Left lung (tissue), 14 donors: ENCODE measurements around the gene GTPBP8. TPM values are rescaled to one million over a fixed set of nuclear protein-coding genes. Genes with fewer than 3 reads are reported as not detected.

Experiments used
- ATAC-seq: fragments of 200-7000 bp; cut with Tn5 transposase; one replicate; pipeline ENCODE4 v1.9.1; 2020; ENCODE audit warnings: moderate library complexity
- DNase-seq, 4 donors: peaks; one replicate each; pipeline ENCODE4 v3.0.0-alpha.2; 2013 to 2020
- H3K27ac ChIP-seq, 2 donors: fragments of 200-600 bp; sonication (generic) in 1 of 2; one replicate each; pipeline versions ENCODE4 v1.5.0 to v1.8.0; 2020 to 2021
- H3K27me3 ChIP-seq, 2 donors: fragments of 200-600 bp; sonication (generic) in 1 of 2; one replicate each; pipeline versions ENCODE4 v1.5.0 to v1.8.0; 2020 to 2021
- H3K36me3 ChIP-seq, 2 donors: fragments of 200-600 bp; sonication (generic) in 1 of 2; one replicate each; pipeline versions ENCODE4 v1.5.0 to v1.8.0; 2020 to 2021
- H3K4me1 ChIP-seq, 2 donors: fragments of 200-600 bp; one replicate each; pipeline ENCODE4 v1.8.0; 2021
- H3K4me3 ChIP-seq, 2 donors: fragments of 200-600 bp; sonication (generic) in 1 of 2; one replicate each; pipeline versions ENCODE4 v1.5.0 to v1.8.0; 2020 to 2021; ENCODE audit warnings: mild to moderate bottlenecking in 1 of 2
- H3K9me3 ChIP-seq, 2 donors: fragments of 200-600 bp; sonication (generic) in 1 of 2; one replicate each; pipeline versions ENCODE4 v1.5.0 to v1.8.0; 2020 to 2021
- CTCF ChIP-seq, 2 donors: fragments of 200-600 bp; sonication (generic) in 1 of 2; IDR thresholded peaks; one replicate each; pipeline versions ENCODE4 v1.5.0 to v1.8.0; 2021; ENCODE audit warnings: antibody characterized with exemption in 2 of 2
- intact Hi-C, 2 donors: fragments of 100-400 bp; cut with DNase I; formaldehyde crosslinking; loops; one replicate each; pipeline versions ENCODE4 v1.11.2 to v1.14.2; 2022
- long read RNA-seq, 12 donors: library from polyadenylated mRNA in 2 of 12; unstranded in 2 of 12; transcript quantifications; one replicate each; pipeline ENCODE4 v2.0.0 and lab custom pipeline, GENCODE V29; 2019 to 2026
- polyA plus RNA-seq, 6 donors: library from polyadenylated mRNA; unstranded; fragments of 120-200 nt; gene quantifications; one replicate each; pipeline ENCODE4 v1.2.1, GENCODE V29; 2013; ENCODE audit not compliant: insufficient read length in 6 of 6
- total RNA-seq, 2 donors: library from RNA; stranded (reverse); fragmentation: NEBNext Ultra II Directional; extraction: Animal tissue kit (Norgen Biotek cat#: 25700); gene quantifications; one replicate each; pipeline ENCODE4 v1.2.1, GENCODE V29; 2021
- donor health status: DM: no; HTN: yes; CAD: no.
- donor health status: DM: no; HTN: no; CAD: no.

The GTPBP8 gene
- total RNA-seq, result 10 to 100 TPM; 14.7 to 16.8 TPM
- 10 to 100 TPM; 19.8 to 24.3 (median 21.4) TPM for polyA plus RNA-seq
- long read RNA-seq, donor 1, transcript GTPBP8-203 (6 exons, 1,360 nt), result major isoform, 11 of 12 reads
- long read RNA-seq, donor 1, partial matches to known transcripts, result 0 of 12 reads
- long read RNA-seq, donor 1, other reads (novel, unspliced or antisense), result 0 of 12 reads
- long read RNA-seq, donor 2, transcript GTPBP8-203 (6 exons, 1,360 nt), result major isoform, 9 of 35 reads
- long read RNA-seq, donor 2, partial matches to known transcripts, result 17 of 35 reads
- long read RNA-seq, donor 2, other reads (novel, unspliced or antisense), result 6 of 35 reads
- long read RNA-seq, donor 3, transcript GTPBP8-203 (6 exons, 1,360 nt), result major isoform, 15 of 21 reads
- long read RNA-seq, donor 3, transcript GTPBP8-202 (5 exons, 1,787 nt), result minor isoform, 5 of 21 reads
- long read RNA-seq, donor 3, partial matches to known transcripts, result 0 of 21 reads
- long read RNA-seq, donor 3, other reads (novel, unspliced or antisense), result 0 of 21 reads
- long read RNA-seq, donor 4, transcript GTPBP8-203 (6 exons, 1,360 nt), result major isoform, 9 of 14 reads
- long read RNA-seq, donor 4, partial matches to known transcripts, result 2 of 14 reads
- long read RNA-seq, donor 4, other reads (novel, unspliced or antisense), result 1 of 14 reads
- long read RNA-seq, donor 5, transcript GTPBP8-203 (6 exons, 1,360 nt), result major isoform, 7 of 16 reads
- long read RNA-seq, donor 5, partial matches to known transcripts, result 6 of 16 reads
- long read RNA-seq, donor 5, other reads (novel, unspliced or antisense), result 0 of 16 reads
- long read RNA-seq, donor 6, transcript GTPBP8-203 (6 exons, 1,360 nt), result major isoform, 5 of 9 reads
- long read RNA-seq, donor 6, partial matches to known transcripts, result 0 of 9 reads
- long read RNA-seq, donor 6, other reads (novel, unspliced or antisense), result 0 of 9 reads
- long read RNA-seq, donor 7, partial matches to known transcripts, result 0 of 5 reads
- long read RNA-seq, donor 7, other reads (novel, unspliced or antisense), result 0 of 5 reads
- long read RNA-seq, donor 8, transcript GTPBP8-203 (6 exons, 1,360 nt), result major isoform, 8 of 9 reads
- long read RNA-seq, donor 8, partial matches to known transcripts, result 0 of 9 reads
- long read RNA-seq, donor 8, other reads (novel, unspliced or antisense), result 0 of 9 reads
- long read RNA-seq, donor 9, partial matches to known transcripts, result 0 of 1 reads
- long read RNA-seq, donor 9, other reads (novel, unspliced or antisense), result 0 of 1 reads
- long read RNA-seq, donor 10, transcript GTPBP8-203 (6 exons, 1,360 nt), result major isoform, 10 of 22 reads
- long read RNA-seq, donor 10, partial matches to known transcripts, result 8 of 22 reads
- long read RNA-seq, donor 10, other reads (novel, unspliced or antisense), result 2 of 22 reads
- long read RNA-seq, donor 11, transcript GTPBP8-203 (6 exons, 1,360 nt), result major isoform, 5 of 9 reads
- long read RNA-seq, donor 11, partial matches to known transcripts, result 0 of 9 reads
- long read RNA-seq, donor 11, other reads (novel, unspliced or antisense), result 0 of 9 reads
- long read RNA-seq, donor 12, transcript GTPBP8-203 (6 exons, 1,360 nt), result major isoform, 5 of 20 reads
- long read RNA-seq, donor 12, partial matches to known transcripts, result 6 of 20 reads
- long read RNA-seq, donor 12, other reads (novel, unspliced or antisense), result 6 of 20 reads

DNA sequence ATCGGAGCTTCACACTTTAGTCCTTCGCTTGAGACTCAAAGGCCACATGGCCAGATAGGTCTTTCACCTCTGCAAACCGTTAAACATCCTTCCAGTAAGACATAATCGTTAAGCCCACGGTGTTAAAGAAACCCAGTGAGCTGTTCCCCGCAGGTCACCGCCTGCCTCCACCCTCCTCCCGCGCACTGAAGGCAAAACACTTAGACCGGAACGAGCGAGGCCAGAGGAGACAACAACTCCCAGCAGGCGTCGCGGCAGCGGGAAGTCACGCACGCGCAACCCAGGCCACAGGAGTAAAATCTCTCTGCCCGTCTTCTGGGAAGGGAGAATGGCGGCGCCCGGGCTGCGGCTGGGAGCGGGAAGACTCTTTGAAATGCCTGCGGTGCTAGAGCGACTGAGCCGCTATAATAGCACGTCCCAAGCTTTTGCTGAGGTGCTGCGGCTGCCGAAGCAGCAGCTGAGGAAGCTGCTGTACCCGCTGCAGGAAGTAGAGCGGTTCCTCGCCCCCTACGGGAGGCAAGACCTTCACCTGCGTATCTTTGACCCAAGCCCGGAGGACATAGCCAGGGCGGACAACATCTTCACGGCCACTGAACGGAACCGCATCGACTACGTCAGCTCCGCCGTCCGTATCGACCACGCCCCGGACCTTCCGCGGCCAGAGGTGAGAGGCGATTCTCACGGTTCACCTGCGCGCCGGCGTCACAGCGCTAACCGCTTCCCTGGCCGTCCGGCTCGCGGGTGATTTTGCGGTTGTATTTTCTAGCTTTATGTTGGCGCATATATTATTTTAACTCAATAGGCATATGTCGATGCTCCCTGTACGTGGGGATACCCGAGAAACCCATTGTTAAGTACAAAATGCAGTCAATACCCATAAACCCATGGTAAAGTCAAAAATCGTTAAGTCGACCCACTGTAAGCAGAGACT is at the start of gene GTPBP8:
GTPBP8 (plus strand) TSS at position 313 of the 931 bp plus-strand sequence; CDS start at position 329, 16 bp downstream.
- no peak for TF ChIP-seq CTCF (IDR thresholded peaks at IDR 0.05)
- ATAC-seq (peak; percentile 98), DNase-seq (peak; percentile 84 to 98 (median 93))
- Histone ChIP-seq H3K27ac (peak within 1 kb of the TSS; percentile 96 to 97), H3K9me3 (no peaks in the 10 kb centered on the region), H3K4me3 (peak within 1 kb of the TSS; percentile 54 to 72), H3K36me3 (peaks cover 0 to 5% of the 10 kb centered on the region in 2 donors), H3K27me3 (no peaks in the 10 kb centered on the region), H3K4me1 (peaks cover 8 to 27% of the 10 kb centered on the region in 2 donors)
- intact Hi-C loops, result no loop called here

- H3K4me3 ChIP-seq, result no peak overlapping the region
- intact Hi-C loops, result no loop called here
- no peak for TF ChIP-seq CTCF (IDR thresholded peaks at IDR 0.05)
- H3K4me1 ChIP-seq, result no peaks in the 10 kb centered on the region
- DNase-seq (no peak), ATAC-seq (no peak)
- H3K36me3 ChIP-seq, result no peaks in the 10 kb centered on the region
- H3K27me3 ChIP-seq, result no peaks in the 10 kb centered on the region
- H3K27ac ChIP-seq, result no peak overlapping the region
- peaks cover 0 to 12% of the 10 kb centered on the region in 2 donors for H3K9me3 ChIP-seq
Observed at GRCh38 chr3:112948346-112948838, 42.4 kb upstream of the GTPBP8 start.

DNA sequence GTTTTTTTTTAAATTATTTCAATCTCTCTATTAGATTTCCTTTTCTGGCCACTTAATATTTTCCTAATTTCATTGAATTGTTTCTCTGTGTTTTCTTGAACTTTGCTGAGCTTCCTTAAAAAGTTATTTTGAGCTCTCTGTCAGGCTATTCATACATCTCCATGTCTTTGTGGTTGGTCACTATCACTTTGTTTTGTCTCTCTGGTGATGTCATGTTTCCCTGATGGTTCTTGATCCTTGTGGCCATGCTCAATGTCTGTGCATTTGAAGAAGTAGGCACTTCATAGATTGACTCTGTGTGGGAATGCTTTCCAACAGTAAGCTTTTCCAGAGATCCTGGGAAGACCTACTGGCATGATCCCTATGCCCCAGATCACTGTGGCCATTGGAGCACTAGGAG is 34.4 kb upstream of the GTPBP8 start:
- DNase-seq (no peak), ATAC-seq (no peak)
- no peaks in the 10 kb centered on the region for H3K36me3 ChIP-seq
- peaks cover 0 to 7% of the 10 kb centered on the region in 2 donors for H3K4me1 ChIP-seq
- no peaks in the 10 kb centered on the region for H3K9me3 ChIP-seq
- no peak for TF ChIP-seq CTCF (IDR thresholded peaks at IDR 0.05)
- H3K4me3 ChIP-seq, result no peak overlapping the region
- no peak overlapping the region for H3K27ac ChIP-seq
- intact Hi-C loops, result no loop called here
- no peaks in the 10 kb centered on the region for H3K27me3 ChIP-seq
